ENCODE measurements around the gene GSTM2.
"Not testable (repeated sequence)": the region's sequence is repeated elsewhere in the genome, so short reads cannot be mapped to it uniquely, and the experiment has no call there.

GSTM2 gene

GRCh38 chr1:109669246-109669948 lies 1.5 kb downstream of the GSTM2 start:
- H3K9ac ChIP-seq (ENCODE audit: low read length) = no peak overlapping the region
- H3K27me3 ChIP-seq (ENCODE audit: control insufficient read depth, insufficient read depth, low read length) = no peaks in the 10 kb centered on the region
- no peak overlapping the region for H3K4me3 ChIP-seq (ENCODE audit: low read depth, low read length)
- H3K36me3 ChIP-seq (ENCODE audit: control insufficient read depth, insufficient read depth, low read length) = no peaks in the 10 kb centered on the region
- H3K4me1 ChIP-seq (ENCODE audit: control insufficient read depth, insufficient read depth, low read length) = peaks cover 9% of the 10 kb centered on the region; the same call in 1 of the 2 replicates
- H3K9me3 ChIP-seq (ENCODE audit: control insufficient read depth, insufficient read depth, low read depth, low read length) = no peaks in the 10 kb centered on the region
- H3K27ac ChIP-seq (ENCODE audit: low read depth, low read length) = no peak overlapping the region

GRCh38 chr1:109669949-109670302 lies 2.1 kb downstream of the GSTM2 start:
- not testable (repeated sequence) for H3K9ac ChIP-seq (ENCODE audit: low read length); H3K27me3 ChIP-seq (ENCODE audit: control insufficient read depth, insufficient read depth, low read length); H3K4me3 ChIP-seq (ENCODE audit: low read depth, low read length); H3K9me3 ChIP-seq (ENCODE audit: control insufficient read depth, insufficient read depth, low read depth, low read length); H3K27ac ChIP-seq (ENCODE audit: low read depth, low read length); H3K4me1 ChIP-seq (ENCODE audit: control insufficient read depth, insufficient read depth, low read length); H3K36me3 ChIP-seq (ENCODE audit: control insufficient read depth, insufficient read depth, low read length)

GRCh38 chr1:109671067-109671466 lies 3.2 kb downstream of the GSTM2 start:
- peaks cover 9% of the 10 kb centered on the region; the same call in 1 of the 2 replicates for H3K4me1 ChIP-seq (ENCODE audit: control insufficient read depth, insufficient read depth, low read length)
- no peak overlapping the region for H3K27ac ChIP-seq (ENCODE audit: low read depth, low read length)
- no peak overlapping the region for H3K4me3 ChIP-seq (ENCODE audit: low read depth, low read length)
- no peaks in the 10 kb centered on the region for H3K9me3 ChIP-seq (ENCODE audit: control insufficient read depth, insufficient read depth, low read depth, low read length)
- H3K9ac ChIP-seq (ENCODE audit: low read length) = no peak overlapping the region
- no peaks in the 10 kb centered on the region for H3K36me3 ChIP-seq (ENCODE audit: control insufficient read depth, insufficient read depth, low read length)
- H3K27me3 ChIP-seq (ENCODE audit: control insufficient read depth, insufficient read depth, low read length) = no peaks in the 10 kb centered on the region

GRCh38 chr1:109673861-109674260 lies 6.0 kb downstream of the GSTM2 start:
- not testable (repeated sequence) for H3K4me3 ChIP-seq (ENCODE audit: low read depth, low read length); H3K27ac ChIP-seq (ENCODE audit: low read depth, low read length); H3K9ac ChIP-seq (ENCODE audit: low read length); H3K27me3 ChIP-seq (ENCODE audit: control insufficient read depth, insufficient read depth, low read length); H3K9me3 ChIP-seq (ENCODE audit: control insufficient read depth, insufficient read depth, low read depth, low read length); H3K36me3 ChIP-seq (ENCODE audit: control insufficient read depth, insufficient read depth, low read length); H3K4me1 ChIP-seq (ENCODE audit: control insufficient read depth, insufficient read depth, low read length)

- not testable (repeated sequence) for H3K9ac ChIP-seq (ENCODE audit: low read length); H3K9me3 ChIP-seq (ENCODE audit: control insufficient read depth, insufficient read depth, low read depth, low read length); H3K36me3 ChIP-seq (ENCODE audit: control insufficient read depth, insufficient read depth, low read length)
These were observed 9.0 kb downstream of the GSTM2 start for GRCh38 chr1:109676683-109677381.

GRCh38 chr1:109677459-109677858 lies 9.6 kb downstream of the GSTM2 start:
- Histone ChIP-seq H3K27me3 (ENCODE audit: control insufficient read depth, insufficient read depth, low read length) (no peaks in the 10 kb centered on the region), H3K9ac (ENCODE audit: low read length) (no peak overlapping the region), H3K36me3 (ENCODE audit: control insufficient read depth, insufficient read depth, low read length) (no peaks in the 10 kb centered on the region), H3K27ac (ENCODE audit: low read depth, low read length) (no peak overlapping the region), H3K4me3 (ENCODE audit: low read depth, low read length) (no peak overlapping the region), H3K4me1 (ENCODE audit: control insufficient read depth, insufficient read depth, low read length) (no peaks in the 10 kb centered on the region), H3K9me3 (ENCODE audit: control insufficient read depth, insufficient read depth, low read depth, low read length) (no peaks in the 10 kb centered on the region)

More at GRCh38 chr1:109676683-109677381, 9.0 kb downstream of the GSTM2 start:
- H3K4me3 ChIP-seq (ENCODE audit: low read depth, low read length); H3K27me3 ChIP-seq (ENCODE audit: control insufficient read depth, insufficient read depth, low read length); H3K4me1 ChIP-seq (ENCODE audit: control insufficient read depth, insufficient read depth, low read length); H3K27ac ChIP-seq (ENCODE audit: low read depth, low read length): not testable (repeated sequence)

- H3K9ac ChIP-seq (ENCODE audit: low read length); H3K4me3 ChIP-seq (ENCODE audit: low read depth, low read length); H3K9me3 ChIP-seq (ENCODE audit: control insufficient read depth, insufficient read depth, low read depth, low read length); H3K36me3 ChIP-seq (ENCODE audit: control insufficient read depth, insufficient read depth, low read length); H3K27me3 ChIP-seq (ENCODE audit: control insufficient read depth, insufficient read depth, low read length); H3K27ac ChIP-seq (ENCODE audit: low read depth, low read length); H3K4me1 ChIP-seq (ENCODE audit: control insufficient read depth, insufficient read depth, low read length): not testable (repeated sequence)
These were observed 10.8 kb downstream of the GSTM2 start for GRCh38 chr1:109678637-109679036.

- not testable (repeated sequence) for H3K9me3 ChIP-seq (ENCODE audit: control insufficient read depth, insufficient read depth, low read depth, low read length); H3K27me3 ChIP-seq (ENCODE audit: control insufficient read depth, insufficient read depth, low read length); H3K27ac ChIP-seq (ENCODE audit: low read depth, low read length); H3K36me3 ChIP-seq (ENCODE audit: control insufficient read depth, insufficient read depth, low read length); H3K4me3 ChIP-seq (ENCODE audit: low read depth, low read length); H3K9ac ChIP-seq (ENCODE audit: low read length); H3K4me1 ChIP-seq (ENCODE audit: control insufficient read depth, insufficient read depth, low read length)
These were observed 16.9 kb downstream of the GSTM2 start for GRCh38 chr1:109684777-109685176.

- not testable (repeated sequence) for H3K4me3 ChIP-seq (ENCODE audit: low read depth, low read length); H3K27ac ChIP-seq (ENCODE audit: low read depth, low read length); H3K9ac ChIP-seq (ENCODE audit: low read length); H3K27me3 ChIP-seq (ENCODE audit: control insufficient read depth, insufficient read depth, low read length); H3K9me3 ChIP-seq (ENCODE audit: control insufficient read depth, insufficient read depth, low read depth, low read length); H3K36me3 ChIP-seq (ENCODE audit: control insufficient read depth, insufficient read depth, low read length); H3K4me1 ChIP-seq (ENCODE audit: control insufficient read depth, insufficient read depth, low read length)
These were observed 17.5 kb downstream of the GSTM2 start for GRCh38 chr1:109685399-109685798.

- H3K9me3 ChIP-seq (ENCODE audit: control insufficient read depth, insufficient read depth, low read depth, low read length); H3K4me1 ChIP-seq (ENCODE audit: control insufficient read depth, insufficient read depth, low read length); H3K27me3 ChIP-seq (ENCODE audit: control insufficient read depth, insufficient read depth, low read length); H3K9ac ChIP-seq (ENCODE audit: low read length); H3K27ac ChIP-seq (ENCODE audit: low read depth, low read length); H3K4me3 ChIP-seq (ENCODE audit: low read depth, low read length); H3K36me3 ChIP-seq (ENCODE audit: control insufficient read depth, insufficient read depth, low read length): not testable (repeated sequence)
These were observed 18.0 kb downstream of the GSTM2 start for GRCh38 chr1:109685890-109686289.

- peak overlapping the region; percentile 71; the same call in 1 of the 2 replicates for H3K4me3 ChIP-seq (ENCODE audit: low read depth, low read length)
- not testable (repeated sequence) for H3K36me3 ChIP-seq (ENCODE audit: control insufficient read depth, insufficient read depth, low read length); H3K9ac ChIP-seq (ENCODE audit: low read length); H3K27me3 ChIP-seq (ENCODE audit: control insufficient read depth, insufficient read depth, low read length); H3K9me3 ChIP-seq (ENCODE audit: control insufficient read depth, insufficient read depth, low read depth, low read length); H3K4me1 ChIP-seq (ENCODE audit: control insufficient read depth, insufficient read depth, low read length); H3K27ac ChIP-seq (ENCODE audit: low read depth, low read length)
These were observed 19.3 kb downstream of the GSTM2 start for GRCh38 chr1:109687109-109687508.
